Limb (tissue), 2 donors: ENCODE data around the gene FOXN3.
"Not testable (repeated sequence)": the region's sequence is repeated elsewhere in the genome, so short reads cannot be mapped to it uniquely, and the experiment has no call there.

Experiments used
- DNase-seq, 2 donors: peaks; one replicate each; pipeline ENCODE4 v3.0.0-alpha.2; 2016; ENCODE audit errors: extremely low spot score in 2 of 2

FOXN3 gene

DNA sequence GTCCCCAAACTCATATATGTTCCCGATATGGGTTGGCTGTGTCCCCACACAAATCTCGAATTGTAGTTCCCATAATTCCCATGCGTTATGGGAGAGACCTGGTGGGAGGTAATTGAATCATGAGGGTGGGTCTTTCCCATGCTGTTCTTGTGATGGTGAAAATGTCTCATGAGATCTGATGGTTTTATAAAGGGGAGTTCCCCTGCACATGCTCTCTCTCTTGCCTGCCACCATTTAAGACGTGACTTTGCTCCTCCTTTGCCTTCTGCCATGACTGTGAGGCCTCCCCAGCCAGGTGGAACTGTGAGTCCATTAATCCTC lies 166.4 kb downstream of the FOXN3 start:
- DNase-seq, result not testable (repeated sequence)

DNA sequence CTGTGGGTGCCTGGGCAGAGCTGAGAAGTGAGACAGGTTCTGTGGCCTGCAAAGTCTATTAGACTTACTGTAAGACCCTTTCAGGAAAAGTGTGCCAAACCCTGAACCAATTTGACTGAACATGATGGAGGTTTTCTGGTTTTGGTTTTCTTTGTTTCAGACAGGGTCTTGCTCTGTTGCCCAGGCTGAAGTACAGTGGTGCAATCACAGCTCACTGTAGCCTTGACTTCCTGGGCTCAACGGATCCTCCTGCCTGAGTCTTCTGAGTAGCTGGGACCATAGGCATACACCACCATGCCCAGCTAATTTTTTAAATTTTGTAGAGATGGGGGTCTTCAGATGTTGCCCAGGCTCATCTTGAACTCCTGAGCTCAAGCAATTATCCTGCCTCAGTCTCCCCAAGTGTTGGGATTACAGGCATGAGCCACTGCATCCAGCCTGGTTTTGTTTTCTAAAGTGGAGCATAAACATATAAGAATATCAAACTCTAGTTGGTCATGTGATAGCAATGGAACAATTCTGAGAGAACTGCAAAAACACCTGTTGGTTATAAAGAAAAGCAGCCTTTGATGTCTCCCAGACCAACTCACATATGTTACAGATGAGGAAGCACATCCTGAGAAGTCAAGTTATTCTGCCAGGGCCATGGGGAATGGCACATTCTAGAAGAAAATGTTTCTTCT lies 166.9 kb downstream of the FOXN3 start:
- DNase-seq, result no peak

DNA sequence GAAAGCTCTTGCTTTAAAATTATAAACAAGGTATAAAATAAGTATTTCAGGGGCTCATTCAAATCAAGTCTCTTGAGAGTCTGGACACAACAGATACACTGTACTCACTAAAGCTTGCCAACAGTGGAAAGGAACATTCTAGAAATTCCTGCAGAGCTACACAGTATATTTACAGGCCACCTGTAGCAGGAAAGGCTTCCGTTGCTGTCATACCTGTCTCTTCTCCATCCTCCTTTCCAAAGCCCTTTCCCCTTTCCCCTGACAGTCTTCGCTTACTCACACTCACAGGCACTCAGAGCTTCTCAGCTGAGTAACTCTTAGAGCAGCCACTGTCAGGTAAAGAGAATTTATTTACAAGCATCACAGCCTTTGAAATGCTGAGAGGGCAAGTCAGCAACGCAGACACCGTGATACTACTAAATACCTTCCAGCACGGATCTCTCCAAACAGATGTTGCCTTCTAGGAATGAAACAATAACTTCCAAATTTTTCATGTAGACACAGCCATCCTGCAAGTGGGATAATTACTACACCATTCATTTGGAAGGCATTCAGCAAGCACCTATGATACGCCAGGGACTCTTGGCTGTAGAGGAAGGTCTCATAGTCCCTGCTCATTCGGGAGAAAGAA lies 167.9 kb downstream of the FOXN3 start:
- DNase-seq, result no peak

DNA sequence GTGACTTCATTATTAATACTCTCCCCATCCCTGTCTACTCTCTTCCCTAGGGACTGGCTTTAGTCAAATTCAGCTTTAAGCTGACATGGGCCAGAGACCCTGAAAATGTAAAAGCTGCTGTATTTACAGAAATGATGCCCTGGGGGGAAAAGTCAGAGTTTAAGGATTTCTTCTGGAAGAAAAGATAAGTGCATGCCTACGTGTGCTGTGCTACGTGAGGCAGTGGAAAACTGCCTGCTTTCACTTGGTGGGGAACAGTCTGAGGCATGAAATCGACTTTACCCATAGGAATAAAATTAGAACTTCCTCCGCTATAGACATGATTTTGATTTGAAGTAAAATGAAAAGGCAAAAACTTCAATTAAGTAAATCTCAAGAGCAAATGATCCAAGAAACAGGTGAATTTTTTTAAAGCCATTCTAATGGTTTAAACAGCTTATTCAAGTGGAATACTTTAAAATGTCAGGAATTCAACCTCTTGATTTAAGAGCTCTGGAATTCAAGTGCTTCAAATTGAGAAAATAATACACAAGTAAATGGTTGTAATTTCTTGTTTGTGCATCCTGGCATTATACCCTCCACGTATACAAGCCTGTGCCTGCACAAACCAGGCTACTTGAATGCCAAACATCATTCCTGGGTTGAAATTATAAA lies 168.5 kb downstream of the FOXN3 start:
- DNase-seq, result no peak

DNA sequence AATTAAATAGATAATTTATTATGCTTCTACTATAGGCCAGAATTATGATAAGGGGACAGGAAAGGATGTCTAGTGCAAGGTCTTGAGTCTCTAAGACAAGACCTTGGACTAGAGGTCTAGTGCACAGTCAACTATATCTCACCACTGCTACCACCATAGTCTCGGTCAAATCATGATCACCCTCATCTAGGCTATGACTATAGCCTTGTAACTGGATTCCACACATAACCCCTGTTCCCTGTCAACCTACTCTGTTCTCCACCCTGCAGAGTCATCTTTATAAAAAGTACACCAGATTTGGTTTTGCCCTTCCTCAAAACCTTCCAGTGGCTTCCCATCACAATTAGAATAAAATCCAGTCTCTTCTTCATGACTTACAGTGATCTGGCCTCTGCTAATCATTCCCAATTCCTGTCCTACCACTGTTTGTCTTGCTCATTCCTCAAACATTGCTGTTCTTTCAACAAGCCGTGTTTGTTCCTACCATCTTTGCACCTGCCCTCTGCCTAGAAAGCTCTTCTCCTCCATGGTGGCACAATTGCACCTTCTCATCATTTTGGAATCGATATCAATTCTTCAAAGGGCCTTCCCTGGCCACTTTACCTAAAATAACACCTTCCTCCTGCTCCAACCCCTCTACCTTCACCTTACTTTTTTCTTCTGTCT lies 169.4 kb downstream of the FOXN3 start:
- DNase-seq, result no peak

DNA sequence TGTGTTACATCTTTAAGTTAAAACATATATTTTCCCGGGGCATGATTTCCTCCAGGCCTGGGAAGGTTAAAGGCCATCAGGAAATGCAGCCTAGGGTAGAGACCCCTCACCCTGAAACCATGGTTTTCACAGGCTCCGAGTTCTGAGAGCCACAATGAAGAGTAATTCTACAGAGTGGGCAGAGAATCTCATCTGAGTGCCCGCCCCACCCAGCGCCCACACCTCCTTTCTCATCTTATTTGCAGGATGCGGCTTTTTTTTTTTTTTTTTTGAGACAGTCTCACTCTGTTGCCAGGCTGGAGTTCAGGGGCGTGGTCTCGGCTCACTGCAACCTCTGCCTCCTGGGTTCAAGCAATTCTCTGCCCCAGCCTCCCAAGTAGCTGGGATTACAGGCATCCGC lies 170.7 kb downstream of the FOXN3 start:
- no peak for DNase-seq

DNA sequence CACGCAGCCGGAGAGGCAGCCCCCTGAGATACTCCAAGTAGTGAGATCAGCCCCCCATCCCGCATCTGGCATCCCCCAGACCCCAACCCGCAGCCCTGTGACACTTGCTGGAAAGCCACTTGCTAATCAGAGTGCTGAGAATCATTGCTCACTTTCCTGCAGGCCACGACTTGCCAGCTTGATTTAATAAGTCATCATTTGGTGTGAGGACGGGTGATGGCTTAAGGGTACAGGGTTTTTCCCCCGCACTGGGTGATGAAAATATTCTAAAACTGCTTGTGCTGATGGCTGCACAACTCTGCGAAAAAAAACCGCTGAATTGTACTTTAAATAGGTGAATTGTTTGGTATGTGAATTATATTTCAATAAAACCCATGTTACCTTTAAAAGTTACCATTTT lies 171.2 kb downstream of the FOXN3 start:
- no peak for DNase-seq

DNA sequence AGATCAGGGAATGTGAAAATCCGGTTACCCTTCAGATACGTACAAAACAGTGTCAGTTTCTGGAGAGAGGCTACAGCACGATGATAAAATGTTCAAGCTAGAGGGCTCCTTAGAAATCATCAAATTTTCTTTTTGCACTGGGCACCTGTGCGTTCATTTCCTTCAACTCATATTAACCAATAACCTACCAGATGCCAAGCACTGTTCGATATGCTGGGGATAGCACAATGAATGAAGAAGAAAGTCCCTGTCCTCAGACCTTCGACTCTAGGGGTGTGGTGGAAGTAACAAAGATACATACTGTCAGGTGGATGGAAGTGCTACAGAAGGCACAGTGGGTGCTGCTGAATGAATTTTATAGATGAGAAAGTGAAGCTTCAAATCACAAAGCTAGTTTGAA lies 172.3 kb downstream of the FOXN3 start:
- no peak for DNase-seq

DNA sequence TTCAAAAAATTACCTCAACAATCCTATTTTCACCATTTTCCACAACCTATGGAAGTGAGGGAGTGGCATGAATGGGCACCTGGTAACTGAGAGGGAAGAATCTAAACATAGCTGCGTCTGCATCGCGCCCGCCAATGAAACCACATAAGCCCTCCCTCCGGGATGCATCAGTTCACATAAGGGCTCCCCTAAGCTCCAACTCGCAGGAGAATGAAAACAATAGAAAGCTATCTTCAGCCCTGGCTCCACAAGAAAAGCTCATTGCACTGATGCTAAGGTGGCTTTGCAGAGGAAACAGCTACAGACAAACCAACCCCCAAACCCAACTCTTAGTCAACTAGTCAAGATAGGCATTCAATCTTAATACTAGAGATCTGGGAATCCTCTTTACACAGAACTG lies 173.3 kb downstream of the FOXN3 start:
- no peak for DNase-seq

DNA sequence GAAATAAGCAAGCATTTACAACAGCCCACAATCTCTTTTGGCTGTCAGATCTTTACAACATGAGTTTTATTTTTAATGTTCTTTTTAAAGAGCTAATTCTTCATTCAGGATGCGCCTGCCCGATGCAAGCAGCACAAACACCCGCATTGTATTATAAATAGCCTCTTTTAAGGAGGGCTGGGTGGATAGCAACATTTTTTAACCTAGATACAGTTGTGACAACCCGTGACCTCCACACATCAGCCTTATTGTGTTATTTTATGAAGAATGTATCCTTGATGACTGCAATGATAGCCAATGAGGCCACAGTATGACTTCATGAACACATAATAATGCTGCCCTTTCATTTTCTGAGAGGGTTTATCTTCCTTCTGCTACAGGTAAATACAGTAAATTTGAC lies 173.7 kb downstream of the FOXN3 start:
- no peak for DNase-seq

DNA sequence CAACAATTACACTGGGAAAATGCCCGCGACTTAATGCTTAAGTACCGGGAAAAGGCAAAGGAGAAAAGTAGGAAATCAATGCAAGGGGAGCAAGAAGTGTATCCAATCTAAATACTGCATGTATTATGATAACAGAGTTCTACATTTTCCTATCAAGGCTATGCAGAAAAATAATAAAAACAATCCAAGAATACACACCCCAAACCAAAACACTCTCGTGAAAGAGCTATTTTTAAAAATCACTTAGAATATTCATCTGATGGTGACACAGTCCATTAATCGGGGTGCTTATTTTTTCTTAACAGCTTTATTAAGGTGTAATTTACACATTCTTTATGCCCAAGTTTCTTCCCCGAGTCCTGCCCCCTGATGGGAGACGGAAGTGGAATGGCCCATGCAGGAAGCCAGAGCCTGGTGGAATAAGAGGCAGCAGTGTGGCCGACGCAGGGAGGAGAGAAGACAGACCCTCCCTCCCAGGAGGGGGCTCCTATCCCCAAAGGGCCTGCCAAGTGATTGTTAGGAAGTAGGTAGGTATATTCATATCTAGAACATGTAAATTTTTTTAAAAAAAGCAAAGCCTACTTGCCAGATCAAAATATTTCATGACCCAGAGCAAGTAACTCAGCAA lies 174.3 kb downstream of the FOXN3 start:
- no peak for DNase-seq

DNA sequence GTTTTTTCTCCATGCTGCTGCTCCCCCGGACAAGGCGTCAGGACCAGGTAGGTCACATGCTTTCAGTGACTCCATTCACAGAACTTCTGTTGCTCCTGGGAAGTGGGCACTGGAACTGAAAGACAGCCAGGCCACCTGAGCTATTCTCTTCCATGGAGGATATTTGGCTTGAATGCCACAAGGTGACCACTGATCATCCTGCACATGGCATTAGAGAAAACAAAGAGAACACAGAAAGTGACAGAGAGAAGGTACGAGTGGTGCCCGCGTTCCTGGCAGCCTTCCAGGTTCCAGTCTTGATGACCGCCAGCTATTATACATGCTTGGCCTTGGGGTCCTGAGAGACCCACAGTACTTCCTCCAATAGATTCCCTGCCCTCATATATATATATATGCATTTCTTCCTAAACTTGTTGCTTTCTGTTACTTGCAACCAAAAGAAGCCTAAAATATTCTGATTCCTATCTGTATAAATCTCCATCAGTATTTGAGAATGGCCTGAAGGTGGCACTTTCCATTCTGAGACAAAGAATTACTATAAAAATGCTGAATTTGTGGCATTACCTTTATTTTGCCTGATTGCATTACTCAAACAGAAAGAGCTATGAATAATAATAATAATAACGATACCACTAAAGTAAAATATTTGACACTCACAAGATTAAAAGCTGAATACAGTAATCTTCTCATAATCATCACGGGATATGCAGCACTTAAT lies 174.9 kb downstream of the FOXN3 start:
- DNase-seq, result no peak

DNA sequence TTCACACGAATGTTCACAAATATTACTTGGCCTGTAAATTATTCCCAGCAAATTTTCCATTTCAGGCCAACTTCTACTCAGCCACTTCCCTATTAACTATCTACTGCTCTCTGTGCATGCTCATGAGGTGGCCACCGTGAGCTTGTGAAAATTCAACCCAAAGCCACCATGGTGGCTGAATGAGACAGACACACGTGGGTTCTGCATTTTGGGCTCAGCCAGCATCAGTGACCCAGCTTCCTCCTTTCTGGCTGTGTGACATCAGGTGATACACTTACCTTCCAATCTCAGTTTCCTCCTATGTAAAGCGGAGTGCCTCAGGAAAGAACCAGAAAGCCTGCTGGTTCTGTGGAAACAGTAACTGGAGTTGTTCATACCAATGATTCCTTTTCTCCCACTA lies 175.8 kb downstream of the FOXN3 start:
- DNase-seq, result no peak

DNA sequence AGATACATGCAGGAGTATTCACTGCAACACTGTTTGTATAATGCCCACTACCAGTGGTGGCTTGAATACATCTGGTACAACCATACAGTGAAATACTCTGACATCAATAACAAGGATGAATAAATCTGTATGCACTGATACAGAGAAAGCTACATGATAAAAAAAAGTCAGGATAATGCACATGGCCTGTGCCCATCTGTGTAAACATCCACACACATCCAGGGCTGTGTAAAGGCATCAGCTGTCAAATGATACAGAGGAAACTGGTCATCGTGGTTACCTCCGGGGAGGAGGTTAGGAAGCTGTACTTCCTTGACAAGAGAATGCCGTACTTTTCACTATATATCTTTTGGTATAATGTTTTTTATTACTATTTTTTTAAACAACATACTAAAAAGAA lies 176.6 kb downstream of the FOXN3 start:
- no peak for DNase-seq

DNA sequence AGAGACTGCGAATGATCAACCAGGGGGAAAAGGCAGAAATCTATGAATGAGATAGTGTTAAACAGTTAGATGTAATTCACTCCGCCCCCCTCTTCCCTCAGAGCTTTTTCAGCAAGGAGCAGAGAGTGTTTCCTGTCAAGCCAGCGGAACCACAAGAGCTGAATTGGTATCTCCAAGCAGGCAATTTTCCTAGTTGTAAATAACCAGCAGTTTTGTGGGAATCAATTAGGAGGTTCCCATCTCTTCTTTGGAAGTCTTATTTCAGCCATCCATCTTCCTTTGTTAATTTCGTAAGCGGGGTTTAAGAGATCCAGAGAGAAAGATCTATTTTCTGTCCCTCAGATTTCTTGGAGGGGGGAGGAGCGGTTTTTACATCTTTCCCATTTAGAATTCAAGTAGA lies 178.0 kb downstream of the FOXN3 start:
- DNase-seq, result no peak

DNA sequence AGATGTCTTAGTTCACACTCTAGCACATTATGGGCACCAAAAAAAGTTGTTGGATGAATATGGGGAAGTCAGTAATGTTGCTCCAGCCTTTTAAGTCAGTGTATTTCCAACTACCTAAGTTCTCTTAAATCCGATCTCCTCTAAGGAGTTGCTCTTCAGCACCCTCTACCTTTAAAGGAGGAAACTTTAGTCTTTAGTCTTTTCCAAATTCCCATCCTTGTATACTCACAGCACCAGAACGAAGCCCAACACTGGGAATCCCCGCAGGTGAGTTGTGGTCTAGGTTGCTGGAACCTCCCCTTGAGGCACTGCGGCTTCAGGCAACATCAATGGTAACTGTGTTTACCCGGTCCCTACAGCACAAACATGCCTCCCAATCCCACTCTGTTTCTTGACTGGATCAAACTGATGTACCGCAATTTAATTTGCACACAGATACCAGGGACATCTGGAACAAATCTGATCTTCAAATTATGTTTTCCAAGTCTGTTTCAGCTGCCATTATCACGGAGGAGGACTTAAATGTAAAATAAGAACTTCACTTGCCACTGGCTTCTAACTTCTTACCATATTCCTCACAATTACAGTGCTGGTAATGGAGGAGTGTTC lies 179.0 kb downstream of the FOXN3 start:
- DNase-seq, result no peak

DNA sequence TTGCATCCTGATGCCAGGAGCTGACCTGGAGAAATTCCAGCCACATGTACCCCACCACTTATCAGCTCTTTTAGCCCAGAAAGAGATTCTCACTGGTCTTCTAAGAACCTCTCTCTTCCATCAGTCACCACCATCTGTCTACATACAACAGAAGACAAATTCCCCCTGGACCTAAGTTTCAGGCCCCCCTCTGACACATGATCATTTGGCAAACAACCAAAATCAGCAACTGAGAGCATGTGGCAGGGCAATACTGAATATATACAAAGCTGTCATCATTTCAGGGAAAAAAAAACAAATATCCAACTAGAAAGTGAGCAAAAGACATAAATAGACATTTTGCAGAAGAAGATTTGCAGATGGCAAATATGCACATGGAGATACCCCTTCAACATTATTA lies 180.2 kb downstream of the FOXN3 start:
- no peak for DNase-seq

DNA sequence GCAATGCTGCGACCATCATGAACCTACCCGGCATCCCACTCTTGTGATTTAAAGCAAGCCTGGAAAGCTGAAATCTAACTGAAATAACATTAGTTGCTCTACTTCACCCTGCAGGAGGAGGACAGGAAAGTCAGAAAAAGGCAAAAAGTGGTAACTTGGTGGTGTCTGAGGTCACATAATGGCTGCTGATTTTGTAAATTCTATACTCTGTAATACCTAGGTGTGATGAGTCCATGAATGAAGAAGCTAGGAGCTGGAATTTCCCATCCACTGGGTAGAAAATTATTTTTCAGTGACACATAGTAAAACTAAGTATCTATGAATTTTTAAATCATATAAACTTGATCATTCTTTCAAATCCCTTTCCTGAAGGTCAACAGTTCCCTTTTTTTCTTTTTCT lies 183.8 kb downstream of the FOXN3 start:
- DNase-seq, result no peak

DNA sequence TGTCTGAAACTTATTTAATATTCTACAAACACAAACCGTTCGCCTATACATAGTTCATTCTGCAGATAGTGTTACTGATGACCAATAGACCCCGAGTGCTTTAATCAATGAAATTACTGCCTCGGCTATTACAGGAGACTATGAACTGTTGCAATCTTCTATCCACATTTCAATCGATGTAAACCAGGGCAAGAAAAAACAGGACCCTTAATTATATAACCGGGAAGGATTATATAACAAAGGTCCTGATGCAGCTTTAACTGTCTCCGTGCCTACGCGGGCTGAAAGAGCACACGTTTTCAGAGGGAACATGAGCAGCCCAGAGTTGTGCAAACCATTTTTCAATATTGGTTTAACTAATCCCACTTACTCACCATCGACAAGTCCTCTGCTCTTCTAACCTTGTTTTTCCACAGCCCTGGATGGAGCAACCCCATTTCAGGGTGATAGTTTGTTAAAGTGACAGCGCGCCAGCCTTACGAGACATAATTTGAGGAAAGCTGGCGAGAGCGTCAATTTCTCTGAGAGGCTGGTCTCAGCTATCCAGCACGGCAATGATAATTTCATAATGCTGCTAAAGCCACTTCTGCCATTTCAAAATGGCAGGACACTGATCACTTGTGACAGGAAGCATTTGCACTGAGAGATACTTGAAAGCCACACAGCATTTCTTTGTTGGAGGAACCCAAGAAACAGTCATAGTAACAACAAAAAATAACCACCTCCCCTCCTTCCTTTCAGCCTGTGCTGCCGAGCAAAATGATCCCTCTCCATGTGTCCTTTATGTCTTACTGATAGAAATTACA lies 184.6 kb downstream of the FOXN3 start:
- DNase-seq, result no peak

DNA sequence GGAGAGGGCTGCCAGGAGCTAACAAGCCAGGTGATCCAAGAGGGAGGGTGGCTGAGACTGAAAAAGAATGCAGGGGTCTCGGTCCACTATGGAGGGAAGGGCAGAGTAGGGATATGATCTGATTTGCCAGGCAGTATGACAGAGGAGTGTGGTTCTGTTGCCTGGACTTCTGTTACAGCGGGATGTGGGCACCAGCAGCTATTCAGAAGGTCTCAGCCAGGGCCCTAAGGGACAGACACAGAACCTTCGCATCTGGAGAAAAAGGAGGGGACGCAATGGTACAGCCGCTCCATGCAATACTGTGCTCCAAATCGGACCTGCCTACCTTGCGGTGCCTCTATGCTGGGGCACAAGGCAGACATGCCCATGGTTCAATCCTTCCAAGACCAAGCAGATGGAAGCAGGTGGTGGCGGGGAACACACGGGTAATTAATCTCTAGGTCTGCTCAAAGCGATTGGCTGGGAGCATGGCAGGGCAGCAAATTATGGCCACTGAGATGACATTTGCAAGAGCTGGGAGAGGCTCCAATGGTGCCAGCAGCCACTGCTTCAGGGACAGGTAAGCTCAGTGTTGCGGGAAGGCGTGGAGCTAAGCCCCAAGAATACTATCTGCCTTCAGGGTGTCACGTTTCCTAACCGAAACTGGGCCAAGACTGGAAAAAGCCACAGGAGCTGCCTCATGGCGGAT lies 185.5 kb downstream of the FOXN3 start:
- no peak for DNase-seq
